K562 (cell line): ENCODE data around the gene MYL12B. TPM values are rescaled to one million over a fixed set of nuclear protein-coding genes. Genes with fewer than 3 reads are reported as not detected.

Experiments
- CCNT2 ChIP-seq: IDR thresholded peaks from 2 replicates; pipeline ENCODE4 v1.6.1; 2011; ENCODE audit warnings: borderline replicate concordance, low read depth, mild to moderate bottlenecking, moderate library complexity, mixed read lengths, low read length; ENCODE audit not compliant: insufficient read length; ENCODE audit errors: extremely low read depth
- SMARCB1 ChIP-seq: IDR thresholded peaks from 2 replicates; pipeline ENCODE4 v1.6.1; 2011; ENCODE audit warnings: improper control_type of control experiment, low read depth; ENCODE audit not compliant: insufficient read length
- SPI1 ChIP-seq: IDR thresholded peaks from 2 replicates; pipeline ENCODE4 v1.6.1; 2011; ENCODE audit warnings: low read depth, low read length, control low read depth, borderline replicate concordance
- TEAD1 ChIP-seq, 2 experiments: fragments of 450-650 bp in 1 of 2; sonication (generic) in 1 of 2; formaldehyde crosslinking; IDR thresholded peaks; 2 replicates each; pipeline versions ENCODE4 v1.4.0 to v1.8.0; 2020 to 2022; ENCODE audit warnings: mild to moderate bottlenecking in 2 of 2, missing genetic modification reagents in 1 of 2
- polyA plus RNA-seq, 8 experiments: library from polyadenylated mRNA; depleted of rRNA in 4 of 8; stranded (reverse) in 5 of 8; unstranded in 3 of 8; fragments of >200 nt; fragmentation: Nextera tagmentation in 2 of 8; fragmentation: Illumina TruSeq in 1 of 8; extraction: Ambion mirVana in 2 of 8; extraction: Trizol in 1 of 8; gene quantifications; 2 replicates each; pipeline versions ENCODE4 v1.2.1 to v1.2.3, GENCODE V29; 2011 to 2014; ENCODE audit warnings: inconsistent platforms in 1 of 8, missing spikeins in 1 of 8
- total RNA-seq, 7 experiments: library from RNA; depleted of rRNA in 6 of 7; stranded (reverse); fragments of >200 nt in 6 of 7; fragmentation: Illumina TruSeq in 2 of 7; extraction: Trizol in 2 of 7; gene quantifications; 2 replicates each; pipeline versions ENCODE4 v1.2.1 to v1.2.3, GENCODE V29; 2011 to 2021; ENCODE audit warnings: low replicate concordance in 1 of 7
- TF ChIP-seq, protein P1 (sequence below): sonication (generic); formaldehyde crosslinking; IDR thresholded peaks from 2 replicates; pipeline ENCODE4 v1.4.0; 2020; ENCODE audit warnings: mild to moderate bottlenecking, missing genetic modification reagents

Gene MYL12B
- total and polyA plus RNA-seq, 9 of the 15 experiments (the other 6 are each of a cell fraction or from before 2014, with no cell fraction given): 220 to 995 (median 463) TPM

- no peak for TF ChIP-seq CCNT2
- TF ChIP-seq, protein P1, sequence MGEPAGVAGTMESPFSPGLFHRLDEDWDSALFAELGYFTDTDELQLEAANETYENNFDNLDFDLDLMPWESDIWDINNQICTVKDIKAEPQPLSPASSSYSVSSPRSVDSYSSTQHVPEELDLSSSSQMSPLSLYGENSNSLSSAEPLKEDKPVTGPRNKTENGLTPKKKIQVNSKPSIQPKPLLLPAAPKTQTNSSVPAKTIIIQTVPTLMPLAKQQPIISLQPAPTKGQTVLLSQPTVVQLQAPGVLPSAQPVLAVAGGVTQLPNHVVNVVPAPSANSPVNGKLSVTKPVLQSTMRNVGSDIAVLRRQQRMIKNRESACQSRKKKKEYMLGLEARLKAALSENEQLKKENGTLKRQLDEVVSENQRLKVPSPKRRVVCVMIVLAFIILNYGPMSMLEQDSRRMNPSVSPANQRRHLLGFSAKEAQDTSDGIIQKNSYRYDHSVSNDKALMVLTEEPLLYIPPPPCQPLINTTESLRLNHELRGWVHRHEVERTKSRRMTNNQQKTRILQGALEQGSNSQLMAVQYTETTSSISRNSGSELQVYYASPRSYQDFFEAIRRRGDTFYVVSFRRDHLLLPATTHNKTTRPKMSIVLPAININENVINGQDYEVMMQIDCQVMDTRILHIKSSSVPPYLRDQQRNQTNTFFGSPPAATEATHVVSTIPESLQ (CRISPR knock-in tag): no peak
- TF ChIP-seq SMARCB1: no peak
- no peak for TF ChIP-seq SPI1
- TF ChIP-seq TEAD1 (CRISPR knock-in tag; IDR thresholded peaks at IDR 0.05): peak in 1 of 2 experiments; percentile 75; a peak in 1 of 4 replicates
Observed at GRCh38 chr18:3245853-3246634, 15.9 kb upstream of the MYL12B start (continued).
